Transverse colon (tissue), 4 donors: ENCODE measurements around the gene CHRNA5. TPM values are rescaled to one million over a fixed set of nuclear protein-coding genes. Genes with fewer than 3 reads are reported as not detected.

Source experiments
- DNase-seq: peaks from one replicate; pipeline ENCODE4 v3.0.0-alpha.2; 2019
- H3K27ac ChIP-seq, 4 donors: fragments of 200-600 bp; sonication (generic); 2 replicates each; pipeline ENCODE4 v1.5.1; 2016 to 2018; ENCODE audit warnings: inconsistent platforms in 4 of 4
- H3K27me3 ChIP-seq: fragments of 200-600 bp; sonication (generic); 2 replicates; pipeline ENCODE4 v1.5.1; 2017; ENCODE audit warnings: inconsistent platforms
- H3K36me3 ChIP-seq, 4 donors: fragments of 200-600 bp; sonication (generic); 2 replicates each; pipeline ENCODE4 v1.5.1; 2017 to 2019; ENCODE audit warnings: inconsistent platforms in 4 of 4
- H3K4me1 ChIP-seq, 4 donors: fragments of 200-600 bp; sonication (generic); 2 replicates each; pipeline ENCODE4 v1.5.1; 2017 to 2020; ENCODE audit warnings: inconsistent platforms in 4 of 4
- H3K4me3 ChIP-seq, 4 donors: fragments of 200-600 bp; sonication (generic); 1 replicate in 1 of 4; 2 replicates in 3 of 4; pipeline versions ENCODE4 v1.5.1 to v1.6.1; 2017 to 2019; ENCODE audit warnings: inconsistent platforms in 4 of 4
- H3K9me3 ChIP-seq, 2 donors: fragments of 200-600 bp; sonication (generic); 2 replicates each; pipeline ENCODE4 v1.5.1; 2017 to 2019; ENCODE audit warnings: inconsistent platforms in 2 of 2
- EP300 ChIP-seq: sonication (generic); formaldehyde crosslinking; IDR thresholded peaks from one replicate; pipeline ENCODE4 v1.6.1; 2017; ENCODE audit warnings: antibody characterized with exemption, low read depth
- POLR2A ChIP-seq: fragments of 450-650 bp; IDR thresholded peaks from one replicate; pipeline ENCODE4 v1.6.1; 2016; ENCODE audit warnings: antibody characterized with exemption, mild to moderate bottlenecking, moderate library complexity
- POLR2AphosphoS5 ChIP-seq, 3 donors: sonication (generic); formaldehyde crosslinking; IDR thresholded peaks; one replicate each; pipeline ENCODE4 v1.6.1; 2016; ENCODE audit warnings: antibody characterized with exemption in 3 of 3
- WGBS, 2 donors: methylation state at CpG; one replicate each; pipeline ENCODE4 v1.1.5; 2018; ENCODE audit warnings: low coverage in 1 of 2; 5-methylcytosine and 5-hydroxymethylcytosine counted together
- in situ Hi-C, 4 donors: fragments of 200-750 bp; cut with MboI; loops; one replicate each; pipeline versions ENCODE4 v1.15.0 to v1.15.1; 2017; ENCODE audit warnings: low sequenced_read_pairs in 3 of 4, low pct_ligation_motif_present in 1 of 4, low pct_unique_long_range_greater_than_20kb in 1 of 4
- intact Hi-C: fragments of 100-400 bp; cut with DNase I; formaldehyde crosslinking; loops from one replicate; pipeline ENCODE4 v1.15.1; 2023; ENCODE audit warnings: low total_unique reads
- total RNA-seq, 4 donors: library from RNA; depleted of rRNA; stranded (reverse); fragments of >200 nt; gene quantifications; one replicate each; pipeline ENCODE4 v1.1.0, GENCODE V29; 2016
- TF ChIP-seq, protein P1 (sequence below), 5 experiments: fragments of 200-600 bp in 3 of 5; fragments of 450-650 bp in 2 of 5; sonication (generic) in 3 of 5; IDR thresholded peaks; 1 replicate in 2 of 5; 2 replicates in 3 of 5; pipeline ENCODE4 v1.5.1; 2016 to 2017; ENCODE audit warnings: antibody characterized with exemption in 5 of 5, inconsistent platforms in 3 of 5, mild to moderate bottlenecking in 2 of 5, moderate library complexity in 1 of 5

Gene CHRNA5
- total RNA-seq, 4 donors from 2014 or later: 0.48 to 3.8 (median 0.82) TPM; not detected in 1

DNA sequence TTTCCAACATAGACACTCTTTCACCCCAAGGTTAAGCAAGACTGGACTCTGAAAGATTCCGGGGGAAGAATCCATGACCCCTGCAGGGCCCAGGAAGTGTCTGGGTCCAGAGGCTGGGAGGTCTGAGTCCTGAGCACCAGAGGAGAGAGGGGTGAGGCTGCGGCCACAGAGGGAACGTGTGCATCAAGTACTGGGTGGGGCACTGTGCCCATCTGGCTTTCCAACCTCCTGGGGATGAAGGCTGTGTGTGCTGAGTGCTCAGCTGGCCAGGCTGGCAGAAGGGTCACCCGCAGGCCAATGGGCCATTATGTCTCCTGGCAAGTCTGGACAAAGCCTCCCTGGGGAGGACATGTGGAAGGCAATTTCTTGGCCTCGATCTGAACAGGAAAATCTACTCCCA, 52.2 kb downstream of the CHRNA5 start:
- no peak overlapping the region for H3K27ac ChIP-seq
- WGBS, 2 donors: 76 to 100% methylated on average over 2 to 5 of the region's 5 CpGs
- H3K9me3 ChIP-seq: no peaks in the 10 kb centered on the region
- no peak overlapping the region for H3K4me3 ChIP-seq
- no peaks in the 10 kb centered on the region for H3K36me3 ChIP-seq
- TF ChIP-seq, protein P1, sequence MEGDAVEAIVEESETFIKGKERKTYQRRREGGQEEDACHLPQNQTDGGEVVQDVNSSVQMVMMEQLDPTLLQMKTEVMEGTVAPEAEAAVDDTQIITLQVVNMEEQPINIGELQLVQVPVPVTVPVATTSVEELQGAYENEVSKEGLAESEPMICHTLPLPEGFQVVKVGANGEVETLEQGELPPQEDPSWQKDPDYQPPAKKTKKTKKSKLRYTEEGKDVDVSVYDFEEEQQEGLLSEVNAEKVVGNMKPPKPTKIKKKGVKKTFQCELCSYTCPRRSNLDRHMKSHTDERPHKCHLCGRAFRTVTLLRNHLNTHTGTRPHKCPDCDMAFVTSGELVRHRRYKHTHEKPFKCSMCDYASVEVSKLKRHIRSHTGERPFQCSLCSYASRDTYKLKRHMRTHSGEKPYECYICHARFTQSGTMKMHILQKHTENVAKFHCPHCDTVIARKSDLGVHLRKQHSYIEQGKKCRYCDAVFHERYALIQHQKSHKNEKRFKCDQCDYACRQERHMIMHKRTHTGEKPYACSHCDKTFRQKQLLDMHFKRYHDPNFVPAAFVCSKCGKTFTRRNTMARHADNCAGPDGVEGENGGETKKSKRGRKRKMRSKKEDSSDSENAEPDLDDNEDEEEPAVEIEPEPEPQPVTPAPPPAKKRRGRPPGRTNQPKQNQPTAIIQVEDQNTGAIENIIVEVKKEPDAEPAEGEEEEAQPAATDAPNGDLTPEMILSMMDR (IDR thresholded peaks at IDR 0.05): no peak
- TF ChIP-seq POLR2AphosphoS5 (IDR thresholded peaks at IDR 0.05) (no peak), POLR2A (no peak), EP300 (no peak)
- intact Hi-C loops (no loop called here), in situ Hi-C loops (loop anchor here (5.0 to 10.0 kb wide), 3 partner anchors 87 to 95 kb away; no protein-coding TSS in a partner anchor)
- no peak for DNase-seq
- H3K27me3 ChIP-seq: peaks cover 40% of the 10 kb centered on the region
- H3K4me1 ChIP-seq: peaks cover 5 to 25% (median 18%) of the 10 kb centered on the region in 4 donors

DNA sequence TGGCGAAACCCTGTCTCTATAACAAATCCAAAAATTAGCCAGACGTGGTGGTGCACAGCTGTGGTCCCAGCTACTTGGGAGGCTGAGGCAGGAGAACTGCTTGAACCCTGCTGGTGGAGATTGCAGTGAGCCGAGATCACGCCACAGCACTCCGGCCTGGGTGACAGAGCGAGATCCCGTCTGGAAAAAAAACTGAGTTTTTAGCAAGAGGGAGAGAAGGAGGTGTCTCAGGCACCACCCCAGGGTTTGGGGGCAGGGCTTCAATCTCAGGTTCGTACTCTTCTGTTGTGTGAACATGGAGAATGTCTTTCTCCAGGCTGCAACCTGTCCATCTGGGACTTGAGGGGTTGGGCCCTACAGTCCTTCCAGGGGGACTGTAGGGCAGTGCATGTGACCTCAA, 52.7 kb downstream of the CHRNA5 start:
- H3K27me3 ChIP-seq: peaks cover 46% of the 10 kb centered on the region
- H3K4me1 ChIP-seq: peaks cover 5 to 25% (median 18%) of the 10 kb centered on the region in 4 donors
- 80 to 94% methylated on average over 3 to 8 of the region's 8 CpGs for WGBS, 2 donors
- no peaks in the 10 kb centered on the region for H3K9me3 ChIP-seq
- TF ChIP-seq, protein P1 (IDR thresholded peaks at IDR 0.05): no peak
- no peak for TF ChIP-seq POLR2A
- TF ChIP-seq EP300: no peak
- TF ChIP-seq POLR2AphosphoS5 (IDR thresholded peaks at IDR 0.05): no peak
- intact Hi-C loops: loop anchor here (1.0 kb wide), 1 partner anchor 91 kb away; no protein-coding TSS in a partner anchor
- DNase-seq: no peak
- in situ Hi-C loops: loop anchor here (5.0 to 10.0 kb wide), 3 partner anchors 87 to 94 kb away; no protein-coding TSS in a partner anchor
- no peak overlapping the region for H3K4me3 ChIP-seq
- H3K36me3 ChIP-seq: no peaks in the 10 kb centered on the region
- H3K27ac ChIP-seq: no peak overlapping the region

DNA sequence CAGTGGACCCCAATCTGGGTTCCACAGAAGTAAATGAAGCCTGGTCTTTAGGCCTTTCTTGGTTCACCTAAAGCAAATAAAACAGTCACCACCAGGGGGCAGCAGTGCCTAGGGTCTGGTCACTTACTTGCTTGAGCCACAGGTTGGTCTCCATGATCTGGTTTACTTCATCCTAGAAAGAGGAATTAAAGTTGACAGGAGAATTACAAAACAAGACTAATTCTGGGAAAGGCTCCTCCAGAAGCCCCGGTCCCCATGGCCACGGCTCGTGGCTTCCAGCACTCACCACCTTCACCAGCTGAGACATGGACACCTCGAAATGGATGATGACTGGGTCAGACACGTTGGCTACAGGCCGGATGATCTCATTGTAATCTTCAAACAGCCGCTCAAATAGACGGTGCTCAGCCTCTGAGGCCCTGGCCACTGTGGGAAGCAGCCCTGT, 53.2 kb downstream of the CHRNA5 start:
- in situ Hi-C loops (loop anchor here (5.0 to 10.0 kb wide), 3 partner anchors 86 to 94 kb away; no protein-coding TSS in a partner anchor), intact Hi-C loops (loop anchor here (1.0 kb wide), 1 partner anchor 91 kb away; no protein-coding TSS in a partner anchor)
- no peak for TF ChIP-seq POLR2A
- peak; percentile 64 for TF ChIP-seq EP300
- TF ChIP-seq POLR2AphosphoS5 (IDR thresholded peaks at IDR 0.05): peak; percentile 75 to 92 (median 89)
- TF ChIP-seq, protein P1 (IDR thresholded peaks at IDR 0.05): peak; percentile 85 to 91 (median 90)
- Histone ChIP-seq H3K9me3 (no peaks in the 10 kb centered on the region), H3K4me3 (no peak overlapping the region), H3K27ac (peak overlapping the region in 3 of 4 donors; percentile 25 to 77 (median 51)), H3K27me3 (peaks cover 49% of the 10 kb centered on the region), H3K36me3 (no peaks in the 10 kb centered on the region), H3K4me1 (peaks cover 5 to 25% (median 18%) of the 10 kb centered on the region in 4 donors)
- WGBS, 2 donors: 16% methylated on average over 8 of the region's 8 CpGs; no CpG with 5 or more reads in 1 of the 2 donors
- DNase-seq: peak; percentile 89

DNA sequence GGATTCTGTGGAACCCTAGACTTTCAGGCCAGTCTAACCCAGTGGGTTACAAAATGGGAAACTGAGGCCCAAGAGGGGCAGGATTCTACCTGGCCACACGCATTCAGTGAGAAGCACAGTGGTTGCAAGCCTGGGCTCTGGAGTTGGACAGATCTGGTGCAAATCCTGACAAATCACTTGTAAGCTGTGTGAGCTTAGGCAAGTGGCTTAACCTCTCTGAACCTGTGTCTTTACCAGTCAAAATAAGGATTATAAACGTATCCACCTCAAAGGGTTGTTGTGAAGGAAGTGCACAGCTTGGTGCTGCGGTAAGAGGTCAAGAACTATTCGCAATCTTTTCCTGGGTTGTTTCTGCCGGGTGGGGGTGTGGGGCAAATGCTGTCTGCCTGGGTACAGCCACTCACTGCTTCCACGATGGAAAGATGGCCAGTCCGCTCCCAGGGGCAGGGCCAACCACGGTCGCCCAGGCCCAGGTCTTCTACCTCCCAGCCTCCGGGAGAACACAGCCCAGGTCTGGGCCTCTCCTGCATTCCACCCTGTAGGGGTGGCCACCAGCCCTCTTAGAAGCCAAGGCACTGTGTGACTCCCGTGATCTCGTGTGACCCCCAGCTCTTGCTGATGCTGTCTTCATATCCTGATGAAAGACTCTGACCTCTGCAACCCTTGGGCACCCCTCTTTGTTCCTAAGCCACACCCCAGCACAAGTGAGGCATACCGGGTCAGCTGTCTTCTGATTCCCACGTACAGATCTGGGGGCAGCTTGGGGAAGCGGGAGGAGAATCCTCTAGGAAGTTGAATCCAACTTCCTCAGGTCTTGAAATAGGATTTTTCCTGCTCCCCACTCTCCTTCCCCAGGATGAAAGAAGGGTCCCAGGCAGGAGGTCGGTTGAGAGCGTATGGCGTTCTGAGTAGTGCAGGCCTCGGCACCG, 54.0 kb downstream of the CHRNA5 start:
- no peak for TF ChIP-seq POLR2A
- TF ChIP-seq, protein P1 (IDR thresholded peaks at IDR 0.05): no peak
- no peak for TF ChIP-seq POLR2AphosphoS5 (IDR thresholded peaks at IDR 0.05)
- TF ChIP-seq EP300: no peak
- Histone ChIP-seq H3K4me1 (peaks cover 5 to 25% (median 18%) of the 10 kb centered on the region in 4 donors), H3K36me3 (no peaks in the 10 kb centered on the region), H3K9me3 (no peaks in the 10 kb centered on the region), H3K27me3 (peaks cover 55% of the 10 kb centered on the region), H3K4me3 (peak overlapping the region in 2 of 4 donors; percentile 23 to 39), H3K27ac (peak overlapping the region in 3 of 4 donors; percentile 25 to 77 (median 51))
- WGBS, 2 donors: 47% methylated on average over 17 of the region's 20 CpGs; no CpG with 5 or more reads in 1 of the 2 donors
- in situ Hi-C loops: loop anchor here (5.0 to 10.0 kb wide), 3 partner anchors 86 to 93 kb away; no protein-coding TSS in a partner anchor
- intact Hi-C loops: no loop called here
- DNase-seq: no peak
